GM12878 (cell line): Measurements from ENCODE around the gene KLK3. TPM values are rescaled to one million over a fixed set of nuclear protein-coding genes. Genes with fewer than 3 reads are reported as not detected.

ENCODE experiments used
- RB1 ChIP-seq: fragments of 450-650 bp; formaldehyde crosslinking; IDR thresholded peaks from 2 replicates; pipeline ENCODE4 v1.6.1; 2017; ENCODE audit warnings: mild to moderate bottlenecking, borderline replicate concordance
- STAT1 ChIP-seq: fragments of 450-650 bp; conservative IDR thresholded peaks from 2 replicates; pipeline ENCODE4 v1.6.1; 2014; ENCODE audit warnings: antibody characterized with exemption, mild to moderate bottlenecking
- polyA plus RNA-seq, 11 experiments: library from polyadenylated mRNA; depleted of rRNA in 4 of 11; unstranded in 6 of 11; stranded (reverse) in 5 of 11; fragments of >200 nt; fragmentation: Nextera tagmentation in 4 of 11; fragmentation: Illumina TruSeq in 1 of 11; extraction: Ambion mirVana in 4 of 11; extraction: Trizol in 1 of 11; gene quantifications; 1 replicate in 1 of 11; 2 replicates in 10 of 11; pipeline versions ENCODE4 v1.2.1 to v1.2.3, GENCODE V29; 2011 to 2016; ENCODE audit warnings: inconsistent platforms in 2 of 11, missing spikeins in 2 of 11, low read depth in 1 of 11
- total RNA-seq, 4 experiments: library from RNA; depleted of rRNA in 3 of 4; stranded (reverse); fragments of >200 nt in 3 of 4; fragmentation: Illumina TruSeq in 1 of 4; extraction: Trizol in 1 of 4; gene quantifications; 2 replicates each; pipeline versions ENCODE4 v1.2.1 to v1.2.3, GENCODE V29; 2013 to 2021
- TF ChIP-seq, protein P1 (sequence below): IDR thresholded peaks from 2 replicates; pipeline ENCODE4 v1.6.1; 2012; ENCODE audit warnings: mild to moderate bottlenecking, low read depth, low read length
- TF ChIP-seq, protein P2 (sequence below): IDR thresholded peaks from 2 replicates; pipeline ENCODE4 v1.6.1; 2011; ENCODE audit warnings: low read depth, mild to moderate bottlenecking, low read length, moderate library complexity, borderline replicate concordance; ENCODE audit errors: extremely low read depth
- TF ChIP-seq, protein P3 (sequence below): fragments of 150-350 bp; IDR thresholded peaks from 2 replicates; pipeline ENCODE4 v1.6.1; 2016; ENCODE audit warnings: low read depth, low read length
- TF ChIP-seq, protein P4 (sequence below): fragments of 450-650 bp; IDR thresholded peaks from 2 replicates; pipeline ENCODE4 v1.6.1; 2017; ENCODE audit warnings: mild to moderate bottlenecking, low read depth, inconsistent platforms; ENCODE audit not compliant: poor library complexity, severe bottlenecking
- TF ChIP-seq, protein P5 (sequence below): IDR thresholded peaks from 2 replicates; pipeline ENCODE4 v1.6.1; 2012; ENCODE audit warnings: low read length, inconsistent platforms

KLK3 gene
- total and polyA plus RNA-seq, 10 of the 15 experiments (the other 5 are each of a cell fraction or from before 2014, with no cell fraction given): 0.31 TPM; not detected in 9

DNA sequence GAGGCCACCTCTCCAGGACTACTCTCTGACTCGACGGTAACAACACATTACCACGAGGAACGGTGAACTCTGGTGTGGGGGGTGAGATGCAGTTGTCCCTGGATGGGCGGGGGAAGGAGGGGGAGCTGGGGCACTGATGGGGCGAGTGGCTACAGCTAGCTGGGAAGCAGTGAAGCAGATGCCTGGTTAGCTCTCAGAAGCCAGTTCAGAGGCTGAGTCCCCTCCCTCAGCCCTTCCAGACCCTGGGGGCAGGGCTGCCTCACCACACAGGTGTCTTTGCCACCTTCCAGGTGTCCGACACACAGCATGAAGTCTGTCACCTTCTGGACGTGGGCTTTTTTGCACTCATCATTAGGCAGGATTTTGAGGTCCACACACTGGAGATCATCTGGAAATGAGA is 35.1 kb upstream of the KLK3 start (continued):
- no peak for TF ChIP-seq STAT1
- TF ChIP-seq, protein P1, sequence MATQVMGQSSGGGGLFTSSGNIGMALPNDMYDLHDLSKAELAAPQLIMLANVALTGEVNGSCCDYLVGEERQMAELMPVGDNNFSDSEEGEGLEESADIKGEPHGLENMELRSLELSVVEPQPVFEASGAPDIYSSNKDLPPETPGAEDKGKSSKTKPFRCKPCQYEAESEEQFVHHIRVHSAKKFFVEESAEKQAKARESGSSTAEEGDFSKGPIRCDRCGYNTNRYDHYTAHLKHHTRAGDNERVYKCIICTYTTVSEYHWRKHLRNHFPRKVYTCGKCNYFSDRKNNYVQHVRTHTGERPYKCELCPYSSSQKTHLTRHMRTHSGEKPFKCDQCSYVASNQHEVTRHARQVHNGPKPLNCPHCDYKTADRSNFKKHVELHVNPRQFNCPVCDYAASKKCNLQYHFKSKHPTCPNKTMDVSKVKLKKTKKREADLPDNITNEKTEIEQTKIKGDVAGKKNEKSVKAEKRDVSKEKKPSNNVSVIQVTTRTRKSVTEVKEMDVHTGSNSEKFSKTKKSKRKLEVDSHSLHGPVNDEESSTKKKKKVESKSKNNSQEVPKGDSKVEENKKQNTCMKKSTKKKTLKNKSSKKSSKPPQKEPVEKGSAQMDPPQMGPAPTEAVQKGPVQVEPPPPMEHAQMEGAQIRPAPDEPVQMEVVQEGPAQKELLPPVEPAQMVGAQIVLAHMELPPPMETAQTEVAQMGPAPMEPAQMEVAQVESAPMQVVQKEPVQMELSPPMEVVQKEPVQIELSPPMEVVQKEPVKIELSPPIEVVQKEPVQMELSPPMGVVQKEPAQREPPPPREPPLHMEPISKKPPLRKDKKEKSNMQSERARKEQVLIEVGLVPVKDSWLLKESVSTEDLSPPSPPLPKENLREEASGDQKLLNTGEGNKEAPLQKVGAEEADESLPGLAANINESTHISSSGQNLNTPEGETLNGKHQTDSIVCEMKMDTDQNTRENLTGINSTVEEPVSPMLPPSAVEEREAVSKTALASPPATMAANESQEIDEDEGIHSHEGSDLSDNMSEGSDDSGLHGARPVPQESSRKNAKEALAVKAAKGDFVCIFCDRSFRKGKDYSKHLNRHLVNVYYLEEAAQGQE: no peak
- TF ChIP-seq, protein P2, sequence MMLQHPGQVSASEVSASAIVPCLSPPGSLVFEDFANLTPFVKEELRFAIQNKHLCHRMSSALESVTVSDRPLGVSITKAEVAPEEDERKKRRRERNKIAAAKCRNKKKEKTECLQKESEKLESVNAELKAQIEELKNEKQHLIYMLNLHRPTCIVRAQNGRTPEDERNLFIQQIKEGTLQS: no peak
- TF ChIP-seq, protein P3, sequence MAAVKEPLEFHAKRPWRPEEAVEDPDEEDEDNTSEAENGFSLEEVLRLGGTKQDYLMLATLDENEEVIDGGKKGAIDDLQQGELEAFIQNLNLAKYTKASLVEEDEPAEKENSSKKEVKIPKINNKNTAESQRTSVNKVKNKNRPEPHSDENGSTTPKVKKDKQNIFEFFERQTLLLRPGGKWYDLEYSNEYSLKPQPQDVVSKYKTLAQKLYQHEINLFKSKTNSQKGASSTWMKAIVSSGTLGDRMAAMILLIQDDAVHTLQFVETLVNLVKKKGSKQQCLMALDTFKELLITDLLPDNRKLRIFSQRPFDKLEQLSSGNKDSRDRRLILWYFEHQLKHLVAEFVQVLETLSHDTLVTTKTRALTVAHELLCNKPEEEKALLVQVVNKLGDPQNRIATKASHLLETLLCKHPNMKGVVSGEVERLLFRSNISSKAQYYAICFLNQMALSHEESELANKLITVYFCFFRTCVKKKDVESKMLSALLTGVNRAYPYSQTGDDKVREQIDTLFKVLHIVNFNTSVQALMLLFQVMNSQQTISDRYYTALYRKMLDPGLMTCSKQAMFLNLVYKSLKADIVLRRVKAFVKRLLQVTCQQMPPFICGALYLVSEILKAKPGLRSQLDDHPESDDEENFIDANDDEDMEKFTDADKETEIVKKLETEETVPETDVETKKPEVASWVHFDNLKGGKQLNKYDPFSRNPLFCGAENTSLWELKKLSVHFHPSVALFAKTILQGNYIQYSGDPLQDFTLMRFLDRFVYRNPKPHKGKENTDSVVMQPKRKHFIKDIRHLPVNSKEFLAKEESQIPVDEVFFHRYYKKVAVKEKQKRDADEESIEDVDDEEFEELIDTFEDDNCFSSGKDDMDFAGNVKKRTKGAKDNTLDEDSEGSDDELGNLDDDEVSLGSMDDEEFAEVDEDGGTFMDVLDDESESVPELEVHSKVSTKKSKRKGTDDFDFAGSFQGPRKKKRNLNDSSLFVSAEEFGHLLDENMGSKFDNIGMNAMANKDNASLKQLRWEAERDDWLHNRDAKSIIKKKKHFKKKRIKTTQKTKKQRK: no peak
- TF ChIP-seq, protein P4, sequence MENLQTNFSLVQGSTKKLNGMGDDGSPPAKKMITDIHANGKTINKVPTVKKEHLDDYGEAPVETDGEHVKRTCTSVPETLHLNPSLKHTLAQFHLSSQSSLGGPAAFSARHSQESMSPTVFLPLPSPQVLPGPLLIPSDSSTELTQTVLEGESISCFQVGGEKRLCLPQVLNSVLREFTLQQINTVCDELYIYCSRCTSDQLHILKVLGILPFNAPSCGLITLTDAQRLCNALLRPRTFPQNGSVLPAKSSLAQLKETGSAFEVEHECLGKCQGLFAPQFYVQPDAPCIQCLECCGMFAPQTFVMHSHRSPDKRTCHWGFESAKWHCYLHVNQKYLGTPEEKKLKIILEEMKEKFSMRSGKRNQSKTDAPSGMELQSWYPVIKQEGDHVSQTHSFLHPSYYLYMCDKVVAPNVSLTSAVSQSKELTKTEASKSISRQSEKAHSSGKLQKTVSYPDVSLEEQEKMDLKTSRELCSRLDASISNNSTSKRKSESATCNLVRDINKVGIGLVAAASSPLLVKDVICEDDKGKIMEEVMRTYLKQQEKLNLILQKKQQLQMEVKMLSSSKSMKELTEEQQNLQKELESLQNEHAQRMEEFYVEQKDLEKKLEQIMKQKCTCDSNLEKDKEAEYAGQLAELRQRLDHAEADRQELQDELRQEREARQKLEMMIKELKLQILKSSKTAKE: no peak
- TF ChIP-seq RB1: no peak
- TF ChIP-seq, protein P5, sequence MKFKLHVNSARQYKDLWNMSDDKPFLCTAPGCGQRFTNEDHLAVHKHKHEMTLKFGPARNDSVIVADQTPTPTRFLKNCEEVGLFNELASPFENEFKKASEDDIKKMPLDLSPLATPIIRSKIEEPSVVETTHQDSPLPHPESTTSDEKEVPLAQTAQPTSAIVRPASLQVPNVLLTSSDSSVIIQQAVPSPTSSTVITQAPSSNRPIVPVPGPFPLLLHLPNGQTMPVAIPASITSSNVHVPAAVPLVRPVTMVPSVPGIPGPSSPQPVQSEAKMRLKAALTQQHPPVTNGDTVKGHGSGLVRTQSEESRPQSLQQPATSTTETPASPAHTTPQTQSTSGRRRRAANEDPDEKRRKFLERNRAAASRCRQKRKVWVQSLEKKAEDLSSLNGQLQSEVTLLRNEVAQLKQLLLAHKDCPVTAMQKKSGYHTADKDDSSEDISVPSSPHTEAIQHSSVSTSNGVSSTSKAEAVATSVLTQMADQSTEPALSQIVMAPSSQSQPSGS: no peak
